T-helper 1 cell treated with Interleukin-12 subunit alpha and Interleukin-12 subunit beta and Interleukin-4 antibody, amounts not matched to agents 30 μg/mL and 1 μg/mL, for 36 hours (primary cell): ENCODE results near the gene HMG20A.

Experiments used
- H3K27ac Mint-ChIP-seq: one replicate; pipeline ENCODE4 v1.8.0; 2021; ENCODE audit warnings: mild to moderate bottlenecking, mixed read lengths
- H3K27me3 Mint-ChIP-seq: one replicate; pipeline ENCODE4 v1.8.0; 2021; ENCODE audit warnings: low read depth, mixed read lengths
- H3K36me3 Mint-ChIP-seq: one replicate; pipeline ENCODE4 v1.8.0; 2021; ENCODE audit warnings: low read depth, mixed read lengths
- H3K4me1 Mint-ChIP-seq: one replicate; pipeline ENCODE4 v1.8.0; 2021; ENCODE audit warnings: low read depth, mixed read lengths
- H3K4me3 Mint-ChIP-seq: one replicate; pipeline ENCODE4 v1.8.0; 2021; ENCODE audit warnings: mild to moderate bottlenecking, moderate library complexity, mixed read lengths
- H3K9me3 Mint-ChIP-seq: one replicate; pipeline ENCODE4 v1.8.0; 2021; ENCODE audit warnings: mixed read lengths

HMG20A gene

GRCh38 chr15:77420610-77421369, at the start of gene HMG20A:
TSS of gene HMG20A (plus strand) at chr15:77420888. CDS start at chr15:77458408, 37,520 bp downstream.
- no peaks in the 10 kb centered on the region for H3K9me3 Mint-ChIP-seq
- H3K27ac Mint-ChIP-seq, result peak within 1 kb of the TSS; percentile 99
- peak within 1 kb of the TSS; percentile 99 for H3K4me3 Mint-ChIP-seq
- peaks cover 5% of the 10 kb centered on the region for H3K27me3 Mint-ChIP-seq
- peaks cover 30% of the 10 kb centered on the region for H3K4me1 Mint-ChIP-seq
- H3K36me3 Mint-ChIP-seq, result peaks cover 11% of the 10 kb centered on the region

- no peak overlapping the region for H3K27ac Mint-ChIP-seq
- no peaks in the 10 kb centered on the region for H3K27me3 Mint-ChIP-seq
- no peak overlapping the region for H3K4me3 Mint-ChIP-seq
- peaks cover 2% of the 10 kb centered on the region for H3K4me1 Mint-ChIP-seq
- H3K36me3 Mint-ChIP-seq, result no peaks in the 10 kb centered on the region
- H3K9me3 Mint-ChIP-seq, result no peaks in the 10 kb centered on the region
These were observed 48.7 kb upstream of the HMG20A start for GRCh38 chr15:77371850-77372563.

GRCh38 chr15:77373441-77373840, 47.2 kb upstream of the HMG20A start:
- Mint-ChIP-seq H3K36me3 (no peaks in the 10 kb centered on the region), H3K9me3 (no peaks in the 10 kb centered on the region), H3K4me1 (peaks cover 2% of the 10 kb centered on the region)

GRCh38 chr15:77375133-77375532, 45.6 kb upstream of the HMG20A start:
- no peak overlapping the region for H3K27ac Mint-ChIP-seq
- H3K4me3 Mint-ChIP-seq, result no peak overlapping the region
- H3K4me1 Mint-ChIP-seq, result peaks cover 2% of the 10 kb centered on the region
- no peaks in the 10 kb centered on the region for H3K9me3 Mint-ChIP-seq
- no peaks in the 10 kb centered on the region for H3K36me3 Mint-ChIP-seq
- H3K27me3 Mint-ChIP-seq, result no peaks in the 10 kb centered on the region

More at GRCh38 chr15:77373441-77373840, 47.2 kb upstream of the HMG20A start:
- Mint-ChIP-seq H3K27me3 (no peaks in the 10 kb centered on the region), H3K4me3 (no peak overlapping the region), H3K27ac (no peak overlapping the region)

GRCh38 chr15:77376770-77377169, 43.9 kb upstream of the HMG20A start:
- H3K4me1 Mint-ChIP-seq, result peaks cover 2% of the 10 kb centered on the region
- no peak overlapping the region for H3K4me3 Mint-ChIP-seq
- no peaks in the 10 kb centered on the region for H3K36me3 Mint-ChIP-seq
- H3K9me3 Mint-ChIP-seq, result no peaks in the 10 kb centered on the region
- no peak overlapping the region for H3K27ac Mint-ChIP-seq
- no peaks in the 10 kb centered on the region for H3K27me3 Mint-ChIP-seq

- Mint-ChIP-seq H3K27me3 (no peaks in the 10 kb centered on the region), H3K27ac (no peak overlapping the region), H3K9me3 (no peaks in the 10 kb centered on the region)
These were observed 40.7 kb upstream of the HMG20A start for GRCh38 chr15:77380033-77380432.

GRCh38 chr15:77384086-77384485, 36.6 kb upstream of the HMG20A start:
- H3K4me1 Mint-ChIP-seq, result peaks cover 6% of the 10 kb centered on the region
- H3K27me3 Mint-ChIP-seq, result no peaks in the 10 kb centered on the region
- H3K27ac Mint-ChIP-seq, result no peak overlapping the region
- H3K9me3 Mint-ChIP-seq, result no peaks in the 10 kb centered on the region
- H3K4me3 Mint-ChIP-seq, result no peak overlapping the region
- no peaks in the 10 kb centered on the region for H3K36me3 Mint-ChIP-seq

More at GRCh38 chr15:77380033-77380432, 40.7 kb upstream of the HMG20A start:
- peaks cover 5% of the 10 kb centered on the region for H3K4me1 Mint-ChIP-seq
- no peak overlapping the region for H3K4me3 Mint-ChIP-seq
- H3K36me3 Mint-ChIP-seq, result no peaks in the 10 kb centered on the region

GRCh38 chr15:77384589-77385359, 35.9 kb upstream of the HMG20A start:
- no peak overlapping the region for H3K4me3 Mint-ChIP-seq
- H3K27ac Mint-ChIP-seq, result no peak overlapping the region
- H3K4me1 Mint-ChIP-seq, result peaks cover 6% of the 10 kb centered on the region
- H3K9me3 Mint-ChIP-seq, result no peaks in the 10 kb centered on the region
- no peaks in the 10 kb centered on the region for H3K36me3 Mint-ChIP-seq
- H3K27me3 Mint-ChIP-seq, result no peaks in the 10 kb centered on the region

GRCh38 chr15:77386626-77387025, 34.1 kb upstream of the HMG20A start:
- Mint-ChIP-seq H3K27me3 (no peaks in the 10 kb centered on the region), H3K36me3 (no peaks in the 10 kb centered on the region), H3K27ac (no peak overlapping the region), H3K9me3 (no peaks in the 10 kb centered on the region), H3K4me1 (peaks cover 6% of the 10 kb centered on the region), H3K4me3 (no peak overlapping the region)

- peaks cover 6% of the 10 kb centered on the region for H3K4me1 Mint-ChIP-seq
- H3K9me3 Mint-ChIP-seq, result no peaks in the 10 kb centered on the region
- no peaks in the 10 kb centered on the region for H3K27me3 Mint-ChIP-seq
These were observed 33.2 kb upstream of the HMG20A start for GRCh38 chr15:77387365-77388105.

GRCh38 chr15:77391372-77391951, 29.2 kb upstream of the HMG20A start:
- no peak overlapping the region for H3K4me3 Mint-ChIP-seq
- H3K27ac Mint-ChIP-seq, result no peak overlapping the region
- H3K9me3 Mint-ChIP-seq, result peaks cover 19% of the 10 kb centered on the region
- H3K36me3 Mint-ChIP-seq, result peaks cover 15% of the 10 kb centered on the region
- peaks cover 2% of the 10 kb centered on the region for H3K4me1 Mint-ChIP-seq
- no peaks in the 10 kb centered on the region for H3K27me3 Mint-ChIP-seq

More at GRCh38 chr15:77387365-77388105, 33.2 kb upstream of the HMG20A start:
- H3K27ac Mint-ChIP-seq, result no peak overlapping the region
- no peaks in the 10 kb centered on the region for H3K36me3 Mint-ChIP-seq
- H3K4me3 Mint-ChIP-seq, result no peak overlapping the region

- Mint-ChIP-seq H3K9me3 (peaks cover 31% of the 10 kb centered on the region), H3K27ac (no peak overlapping the region), H3K4me3 (no peak overlapping the region), H3K4me1 (no peaks in the 10 kb centered on the region), H3K27me3 (no peaks in the 10 kb centered on the region), H3K36me3 (peaks cover 18% of the 10 kb centered on the region)
These were observed 27.8 kb upstream of the HMG20A start for GRCh38 chr15:77392762-77393470.

GRCh38 chr15:77393471-77393840, 27.2 kb upstream of the HMG20A start:
- Mint-ChIP-seq H3K4me3 (no peak overlapping the region), H3K27ac (no peak overlapping the region), H3K36me3 (peaks cover 23% of the 10 kb centered on the region), H3K4me1 (no peaks in the 10 kb centered on the region), H3K27me3 (no peaks in the 10 kb centered on the region), H3K9me3 (peaks cover 36% of the 10 kb centered on the region)
